Mucosa of stomach (tissue), 1 donor: ENCODE measurements around the gene ERC2.
"Not testable (repeated sequence)": the region's sequence is repeated elsewhere in the genome, so short reads cannot be mapped to it uniquely, and the experiment has no call there.

Experiments
- H3K27me3 ChIP-seq: one replicate; pipeline ENCODE4 v1.7.0; 2013; ENCODE audit warnings: mild to moderate bottlenecking, low read length; ENCODE audit not compliant: control insufficient read depth, insufficient read depth
- H3K36me3 ChIP-seq: one replicate; pipeline ENCODE4 v1.7.0; 2013; ENCODE audit warnings: low read length; ENCODE audit not compliant: control insufficient read depth, insufficient read depth
- H3K4me1 ChIP-seq: one replicate; pipeline ENCODE4 v1.7.0; 2013; ENCODE audit warnings: mild to moderate bottlenecking, low read length; ENCODE audit not compliant: control insufficient read depth, insufficient read depth
- H3K4me3 ChIP-seq: one replicate; pipeline ENCODE4 v1.7.0; 2013; ENCODE audit warnings: low read length
- H3K9ac ChIP-seq: one replicate; pipeline ENCODE4 v1.7.0; 2013; ENCODE audit warnings: mild to moderate bottlenecking, low read length, moderate library complexity
- H3K9me3 ChIP-seq: one replicate; pipeline ENCODE4 v1.7.0; 2013; ENCODE audit warnings: mild to moderate bottlenecking, low read length, moderate library complexity; ENCODE audit not compliant: control insufficient read depth
- donor health status: Pancreatic carcinoma.

ERC2 gene

DNA sequence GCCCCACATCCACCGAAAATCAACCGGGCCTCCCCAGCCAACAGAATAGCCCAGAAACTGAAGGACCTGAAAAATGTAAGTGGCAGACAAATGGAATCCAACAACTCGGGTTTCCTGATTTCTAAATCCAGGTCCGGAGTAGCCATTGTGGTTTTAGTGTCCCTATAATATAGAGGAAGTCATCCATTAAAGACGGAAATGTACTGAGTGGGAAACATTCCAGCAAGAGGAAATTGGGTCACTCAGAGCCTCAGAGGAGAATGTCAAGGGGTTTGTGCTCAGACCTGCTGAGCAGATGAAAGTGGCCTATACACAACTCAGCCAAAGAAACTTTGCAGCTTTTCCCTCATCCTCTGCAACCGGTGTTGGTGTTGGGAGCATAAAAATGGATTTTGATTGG is 366.7 kb downstream of the ERC2 start:
- no peaks in the 10 kb centered on the region for H3K27me3 ChIP-seq
- no peak overlapping the region for H3K9ac ChIP-seq
- no peaks in the 10 kb centered on the region for H3K4me1 ChIP-seq
- H3K9me3 ChIP-seq, result no peaks in the 10 kb centered on the region
- H3K36me3 ChIP-seq, result no peaks in the 10 kb centered on the region
- H3K4me3 ChIP-seq, result no peak overlapping the region

DNA sequence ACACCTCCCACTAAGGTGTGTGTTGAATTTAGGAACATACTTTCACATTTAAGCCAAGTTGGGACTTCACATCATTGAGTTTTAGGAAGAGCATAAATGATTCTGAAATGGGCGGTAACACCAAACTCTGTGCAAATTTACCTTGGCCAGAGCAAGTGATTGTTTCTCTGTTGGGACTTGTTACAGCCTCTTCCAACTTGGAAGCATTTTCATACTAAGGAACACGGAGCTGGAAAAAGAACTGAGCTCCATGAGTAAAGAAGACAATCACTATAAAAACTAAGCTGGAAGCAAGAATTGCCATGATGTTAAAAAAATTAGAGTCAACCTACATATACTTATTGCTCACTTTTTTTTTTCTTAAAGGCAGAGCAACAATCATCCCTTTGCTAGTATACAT is 371.3 kb downstream of the ERC2 start:
- Histone ChIP-seq H3K27me3 (no peaks in the 10 kb centered on the region), H3K4me1 (no peaks in the 10 kb centered on the region), H3K4me3 (no peak overlapping the region), H3K36me3 (no peaks in the 10 kb centered on the region), H3K9ac (no peak overlapping the region), H3K9me3 (no peaks in the 10 kb centered on the region)

DNA sequence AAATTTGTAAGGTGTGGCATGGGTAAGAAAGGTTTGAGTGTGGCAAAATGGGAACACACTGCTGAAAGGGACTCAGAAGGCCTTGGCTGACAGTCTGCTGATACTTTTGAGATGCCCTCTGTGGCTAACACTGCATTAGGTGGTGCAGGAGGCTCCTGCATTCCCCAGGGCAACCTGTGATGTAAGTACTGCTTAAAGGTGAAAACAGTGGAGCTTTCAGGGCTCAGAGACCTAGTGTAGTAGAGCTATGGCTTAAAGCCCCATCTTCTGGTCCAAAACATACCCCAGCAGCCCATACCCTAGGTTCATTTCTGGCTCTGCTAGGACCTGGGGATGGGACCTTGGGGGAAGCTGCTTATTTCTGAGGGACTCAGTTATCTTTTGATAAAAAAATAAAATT is 374.1 kb downstream of the ERC2 start:
- Histone ChIP-seq H3K36me3 (no peaks in the 10 kb centered on the region), H3K9me3 (no peaks in the 10 kb centered on the region), H3K4me3 (no peak overlapping the region), H3K4me1 (no peaks in the 10 kb centered on the region), H3K9ac (no peak overlapping the region), H3K27me3 (no peaks in the 10 kb centered on the region)

DNA sequence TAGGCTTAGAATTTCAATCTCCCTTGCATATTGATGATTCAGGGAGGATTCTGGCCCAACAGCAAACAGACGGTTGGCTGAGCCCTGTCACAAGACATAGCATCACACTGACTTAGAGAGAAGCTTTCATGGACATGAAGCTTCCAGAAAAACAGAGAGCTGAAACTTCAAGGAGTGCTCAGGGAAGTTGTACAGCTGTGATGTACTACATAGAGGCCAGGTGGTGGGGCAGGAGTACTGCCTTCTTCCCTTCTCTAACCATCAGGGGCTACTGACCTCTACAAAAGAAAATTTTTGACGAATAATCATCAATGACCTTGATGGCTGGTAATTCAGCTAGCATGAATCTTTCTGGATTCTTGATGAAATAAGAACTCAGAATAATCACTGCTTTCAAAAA is 378.5 kb downstream of the ERC2 start:
- Histone ChIP-seq H3K9ac (no peak overlapping the region), H3K4me3 (no peak overlapping the region), H3K27me3 (no peaks in the 10 kb centered on the region), H3K4me1 (no peaks in the 10 kb centered on the region), H3K9me3 (no peaks in the 10 kb centered on the region), H3K36me3 (no peaks in the 10 kb centered on the region)

DNA sequence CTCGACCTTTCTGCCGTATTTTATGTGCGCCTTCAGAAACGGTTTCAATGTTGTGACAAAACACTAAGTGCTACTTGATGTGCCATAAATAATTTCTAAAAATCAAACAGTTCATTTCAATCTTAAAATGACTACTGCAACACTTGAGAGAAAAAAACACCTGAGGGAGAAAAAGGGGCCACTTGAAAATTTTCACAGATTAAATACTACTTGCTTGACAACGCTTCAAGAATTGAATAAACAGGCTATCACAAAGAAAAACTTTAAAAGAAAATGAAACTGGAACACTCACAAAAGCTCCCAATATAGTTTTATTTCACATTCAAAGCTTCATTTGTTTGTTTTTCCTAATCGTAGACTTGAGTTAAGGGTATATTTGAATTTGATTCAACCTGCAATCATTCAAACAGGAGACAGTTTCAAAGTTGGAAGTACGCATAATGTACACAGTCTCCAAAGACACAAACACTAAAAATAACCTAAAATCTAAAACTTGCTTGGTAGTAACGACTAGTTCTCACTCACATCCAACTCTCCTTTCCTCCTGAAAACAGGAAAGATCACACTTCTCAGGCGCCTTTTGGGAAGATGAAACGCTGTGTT is 380.7 kb downstream of the ERC2 start:
- Histone ChIP-seq H3K4me1 (no peaks in the 10 kb centered on the region), H3K36me3 (no peaks in the 10 kb centered on the region), H3K9me3 (no peaks in the 10 kb centered on the region), H3K27me3 (no peaks in the 10 kb centered on the region), H3K9ac (no peak overlapping the region), H3K4me3 (no peak overlapping the region)

DNA sequence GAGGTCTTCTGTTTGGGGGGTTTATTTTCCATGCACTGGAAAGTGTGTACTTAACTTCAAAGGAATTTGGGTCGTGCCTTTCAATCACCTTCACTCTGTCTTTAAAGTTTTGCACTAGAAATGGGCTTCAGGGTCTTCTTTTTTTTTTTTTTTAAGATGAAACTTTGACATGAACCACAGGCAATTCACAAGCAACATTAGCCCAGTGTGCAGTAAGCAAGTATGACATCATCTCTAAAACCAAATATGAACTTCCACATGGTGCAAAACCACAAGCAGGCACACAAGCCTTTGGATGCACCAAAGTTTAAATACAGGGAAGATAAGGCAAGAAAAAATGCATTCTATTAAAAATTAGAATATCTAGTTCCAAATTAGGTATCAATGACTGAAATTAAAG is 381.9 kb downstream of the ERC2 start:
- Histone ChIP-seq H3K9me3 (no peaks in the 10 kb centered on the region), H3K9ac (no peak overlapping the region), H3K27me3 (no peaks in the 10 kb centered on the region), H3K4me1 (no peaks in the 10 kb centered on the region), H3K4me3 (no peak overlapping the region), H3K36me3 (no peaks in the 10 kb centered on the region)

DNA sequence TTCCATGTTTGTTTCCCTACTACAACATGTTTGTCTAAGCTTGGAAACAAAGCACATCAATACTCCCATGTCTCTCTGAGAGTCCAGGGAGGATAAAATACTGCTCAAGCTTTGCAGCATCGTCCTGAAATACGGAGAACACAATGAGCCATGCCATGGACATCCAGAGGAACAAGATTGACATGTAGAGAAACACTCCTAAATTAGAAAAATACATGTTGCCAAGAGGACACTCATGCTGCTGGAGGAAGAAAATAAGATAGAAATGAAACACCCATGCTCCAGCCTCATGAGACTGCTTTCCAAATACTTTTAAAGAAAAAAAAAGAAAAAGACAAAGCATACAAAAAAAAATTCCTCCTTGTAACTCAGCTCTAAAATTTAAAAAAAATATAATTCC is 387.0 kb downstream of the ERC2 start:
- Histone ChIP-seq H3K36me3 (no peaks in the 10 kb centered on the region), H3K9ac (no peak overlapping the region), H3K9me3 (no peaks in the 10 kb centered on the region), H3K4me3 (no peak overlapping the region), H3K4me1 (no peaks in the 10 kb centered on the region), H3K27me3 (no peaks in the 10 kb centered on the region)

DNA sequence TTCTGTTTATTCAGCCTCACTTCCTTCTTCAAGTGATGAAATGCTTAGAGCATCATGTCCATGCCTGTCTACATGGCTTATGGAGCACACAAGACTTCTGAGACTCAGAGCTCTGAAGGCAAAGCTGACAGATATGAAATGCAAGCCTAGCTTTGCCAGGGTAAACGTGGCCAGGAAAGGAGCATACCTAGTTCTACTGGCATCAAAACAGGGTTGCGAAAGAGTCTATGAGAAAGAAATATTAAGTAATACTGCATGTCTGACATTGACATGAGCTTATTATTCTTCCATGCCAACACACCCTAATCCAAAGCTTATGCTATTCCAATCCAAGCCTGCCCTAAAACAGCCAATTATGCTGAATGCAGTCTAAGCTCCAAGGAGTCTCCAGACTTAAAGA is 391.5 kb downstream of the ERC2 start:
- Histone ChIP-seq H3K9me3 (no peaks in the 10 kb centered on the region), H3K27me3 (no peaks in the 10 kb centered on the region), H3K36me3 (no peaks in the 10 kb centered on the region), H3K4me3 (no peak overlapping the region), H3K4me1 (no peaks in the 10 kb centered on the region), H3K9ac (no peak overlapping the region)

DNA sequence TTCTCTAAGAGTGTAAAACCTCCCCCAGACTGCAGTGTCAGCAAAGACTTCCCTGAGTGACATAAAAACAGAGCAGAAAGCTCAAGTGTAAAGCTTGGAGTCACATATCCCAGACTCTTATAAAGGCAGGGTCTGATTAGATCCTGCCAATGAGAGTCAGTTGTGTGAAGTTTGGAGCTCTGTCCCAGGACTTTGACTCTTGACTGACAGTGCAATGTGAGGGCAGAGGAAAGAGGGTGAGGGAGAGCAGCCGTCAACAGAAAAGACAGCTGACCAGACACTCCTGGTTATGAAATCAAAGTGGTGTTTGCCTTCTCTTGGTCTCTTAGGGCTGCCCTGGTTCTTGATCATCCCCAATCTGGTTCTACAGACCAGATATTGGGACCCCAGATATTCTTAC is 393.2 kb downstream of the ERC2 start:
- Histone ChIP-seq H3K27me3 (no peaks in the 10 kb centered on the region), H3K9me3 (no peaks in the 10 kb centered on the region), H3K4me1 (no peaks in the 10 kb centered on the region), H3K36me3 (no peaks in the 10 kb centered on the region), H3K9ac (no peak overlapping the region), H3K4me3 (no peak overlapping the region)

DNA sequence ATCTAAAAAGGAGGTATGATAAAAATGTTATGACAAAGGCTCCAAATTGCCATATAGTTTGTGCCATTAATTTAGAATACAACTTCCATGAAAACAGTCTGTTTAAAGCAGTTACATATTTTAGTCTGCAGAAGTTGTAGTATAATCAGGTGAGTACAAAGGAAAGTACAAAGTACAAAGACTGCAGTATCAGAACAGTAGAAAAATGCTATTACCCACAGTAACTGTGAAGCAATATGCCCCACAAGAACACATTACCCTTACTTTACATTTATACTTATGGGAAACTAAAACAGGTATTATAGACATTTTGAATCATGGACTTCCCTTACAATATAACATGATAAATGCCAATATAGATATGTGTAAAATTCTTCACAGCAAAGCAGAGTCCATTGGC is 398.5 kb downstream of the ERC2 start:
- H3K9me3 ChIP-seq, result no peaks in the 10 kb centered on the region
- H3K9ac ChIP-seq, result no peak overlapping the region
- H3K27me3 ChIP-seq, result no peaks in the 10 kb centered on the region
- no peaks in the 10 kb centered on the region for H3K36me3 ChIP-seq
- H3K4me1 ChIP-seq, result no peaks in the 10 kb centered on the region
- no peak overlapping the region for H3K4me3 ChIP-seq

DNA sequence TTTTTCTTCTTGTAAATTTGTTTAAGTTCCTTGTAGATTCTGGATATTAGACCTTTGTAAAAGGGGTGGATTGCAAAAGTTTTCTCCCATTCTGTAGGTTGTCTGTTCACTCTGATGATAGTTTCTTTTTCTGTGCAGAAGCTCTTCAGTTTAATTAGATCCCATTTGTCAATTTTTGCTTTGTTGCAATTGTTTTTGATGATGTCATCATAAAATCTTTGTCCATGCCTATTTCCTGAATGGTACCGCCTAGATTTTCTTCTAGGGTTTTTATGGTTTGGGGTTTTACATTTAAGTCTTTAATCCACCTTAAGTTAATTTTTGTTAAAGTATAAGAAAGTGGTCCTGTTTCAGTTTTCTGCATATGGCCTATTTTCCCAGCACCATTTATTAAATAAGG is 401.9 kb downstream of the ERC2 start:
- not testable (repeated sequence) for H3K9ac ChIP-seq, H3K27me3 ChIP-seq, H3K36me3 ChIP-seq, H3K4me3 ChIP-seq, H3K4me1 ChIP-seq, H3K9me3 ChIP-seq

DNA sequence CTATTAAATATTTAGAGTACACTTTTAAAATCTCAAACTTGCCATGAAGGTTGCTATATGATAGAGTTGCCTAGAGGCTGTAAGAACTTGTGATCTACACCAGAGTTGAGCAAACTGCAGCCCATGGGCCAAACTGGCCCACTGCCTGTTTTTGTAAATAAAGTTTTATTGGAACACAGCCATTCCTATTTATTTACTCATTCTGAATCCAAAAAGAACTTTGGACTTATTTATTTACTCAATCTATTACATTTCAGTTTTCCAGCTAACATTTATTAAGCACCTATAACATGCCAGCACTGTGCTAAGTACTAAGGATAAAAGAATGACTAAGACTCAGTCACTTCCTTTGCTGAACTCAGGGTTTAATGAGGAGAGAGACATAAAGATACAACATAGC is 403.6 kb downstream of the ERC2 start:
- Histone ChIP-seq H3K4me3 (no peak overlapping the region), H3K9ac (no peak overlapping the region), H3K4me1 (no peaks in the 10 kb centered on the region), H3K9me3 (no peaks in the 10 kb centered on the region), H3K36me3 (no peaks in the 10 kb centered on the region), H3K27me3 (no peaks in the 10 kb centered on the region)

DNA sequence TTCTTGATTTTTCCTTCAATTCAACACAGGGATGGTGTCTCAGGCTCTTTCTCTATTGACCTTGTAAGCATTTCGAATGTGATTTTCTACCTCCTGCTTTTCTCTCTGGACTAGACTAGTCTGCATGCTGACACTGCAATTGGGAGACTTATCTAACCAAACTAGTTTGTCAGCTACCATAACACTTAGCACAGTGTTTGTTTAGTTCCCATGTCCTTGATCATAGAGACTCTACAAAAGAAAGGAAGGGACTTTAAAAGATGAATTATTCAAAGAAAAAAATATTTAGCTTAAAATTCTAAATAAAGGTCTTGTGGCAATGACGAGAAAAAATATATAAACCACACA is 407.0 kb downstream of the ERC2 start:
- Histone ChIP-seq H3K4me3 (no peak overlapping the region), H3K9ac (no peak overlapping the region)

More for the DNA sequence above, 407.0 kb downstream of the ERC2 start:
- H3K27me3 ChIP-seq, result no peaks in the 10 kb centered on the region
- no peaks in the 10 kb centered on the region for H3K36me3 ChIP-seq
- H3K4me1 ChIP-seq, result no peaks in the 10 kb centered on the region
- no peaks in the 10 kb centered on the region for H3K9me3 ChIP-seq
